Measurements from ENCODE around the gene NR6A1. TPM values are rescaled to one million over a fixed set of nuclear protein-coding genes. Genes with fewer than 3 reads are reported as not detected.
A peak's percentile ranks its signal among the peaks of the same experiment; 100 is the strongest.

NR6A1 gene
- total RNA-seq, 2 experiments from 2014 or later, result 17.5 to 23.0 TPM

DNA sequence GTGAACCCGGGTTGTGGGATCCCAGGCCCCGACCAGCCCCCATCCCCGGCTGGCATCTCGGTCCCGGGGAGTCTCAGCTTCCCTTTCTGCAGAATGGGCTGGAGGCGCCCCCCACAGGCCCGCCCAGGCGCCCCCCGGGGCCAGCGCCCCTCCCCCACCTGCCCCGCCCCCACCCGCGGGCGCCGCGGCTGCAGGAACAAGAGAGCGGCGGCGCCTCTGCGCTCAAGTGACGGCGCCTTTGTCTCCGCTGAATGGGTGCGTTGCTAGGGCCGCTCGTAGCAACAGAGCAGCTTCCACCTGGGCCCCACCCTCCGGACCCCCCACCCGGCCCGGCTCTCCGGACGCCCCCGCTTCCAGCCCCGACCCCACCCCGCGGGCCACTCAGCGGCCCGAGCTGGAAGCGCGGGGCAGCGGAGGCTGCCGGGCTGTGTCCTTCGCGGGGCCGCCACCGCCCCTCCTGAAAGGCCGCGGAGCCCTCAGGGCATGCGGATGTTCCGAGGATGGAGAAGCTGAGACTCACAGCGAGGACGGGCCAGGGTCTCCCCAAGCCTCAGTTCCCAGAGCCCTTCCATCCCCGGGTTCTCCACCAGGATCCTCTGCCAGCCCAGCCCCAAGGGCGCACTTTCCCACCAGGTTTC is 293.3 kb downstream of the NR6A1 start:
- Histone ChIP-seq H3K27ac (ENCODE audit: low read depth, low read length, poor library complexity, severe bottlenecking) (no peak overlapping the region), H4K20me1 (ENCODE audit: insufficient read depth, low read length) (no peaks in the 10 kb centered on the region), H3K36me3 (ENCODE audit: insufficient read depth, low read length) (no peaks in the 10 kb centered on the region), H3K79me2 (ENCODE audit: insufficient read depth, low read depth, low read length) (no peaks in the 10 kb centered on the region), H3K9me2 (ENCODE audit: insufficient read depth, low read length) (no peaks in the 10 kb centered on the region), H3K9me3 (ENCODE audit: low read length) (no peaks in the 10 kb centered on the region), H3K4me3 (ENCODE audit: low read depth, low read length, poor library complexity, severe bottlenecking) (no peak overlapping the region), H3K4me1 (ENCODE audit: insufficient read depth, low read length, poor library complexity, severe bottlenecking) (peaks cover 15% of the 10 kb centered on the region), H2AFZ (ENCODE audit: low read length) (no peak overlapping the region), H3K4me2 (ENCODE audit: low read length) (peak overlapping the region; percentile 25; the same call in 1 of the 2 replicates)
- ChIA-PET POLR2A (no interaction called here), CTCF (ENCODE audit: unreplicated experiment) (no interaction called here)
- no TSS peak for BruUV-seq (replicated peaks)
- intact Hi-C loops (cut with micrococcal nuclease; ENCODE audit: unreplicated experiment), result no loop called here
- DNase-seq (ENCODE audit: low spot score), result no peak
- TF ChIP-seq, protein P1, sequence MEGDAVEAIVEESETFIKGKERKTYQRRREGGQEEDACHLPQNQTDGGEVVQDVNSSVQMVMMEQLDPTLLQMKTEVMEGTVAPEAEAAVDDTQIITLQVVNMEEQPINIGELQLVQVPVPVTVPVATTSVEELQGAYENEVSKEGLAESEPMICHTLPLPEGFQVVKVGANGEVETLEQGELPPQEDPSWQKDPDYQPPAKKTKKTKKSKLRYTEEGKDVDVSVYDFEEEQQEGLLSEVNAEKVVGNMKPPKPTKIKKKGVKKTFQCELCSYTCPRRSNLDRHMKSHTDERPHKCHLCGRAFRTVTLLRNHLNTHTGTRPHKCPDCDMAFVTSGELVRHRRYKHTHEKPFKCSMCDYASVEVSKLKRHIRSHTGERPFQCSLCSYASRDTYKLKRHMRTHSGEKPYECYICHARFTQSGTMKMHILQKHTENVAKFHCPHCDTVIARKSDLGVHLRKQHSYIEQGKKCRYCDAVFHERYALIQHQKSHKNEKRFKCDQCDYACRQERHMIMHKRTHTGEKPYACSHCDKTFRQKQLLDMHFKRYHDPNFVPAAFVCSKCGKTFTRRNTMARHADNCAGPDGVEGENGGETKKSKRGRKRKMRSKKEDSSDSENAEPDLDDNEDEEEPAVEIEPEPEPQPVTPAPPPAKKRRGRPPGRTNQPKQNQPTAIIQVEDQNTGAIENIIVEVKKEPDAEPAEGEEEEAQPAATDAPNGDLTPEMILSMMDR (conservative IDR thresholded peaks at IDR 0.05; ENCODE audit: low read length), result no peak
- TF ChIP-seq EZH2phosphoT487 (IDR thresholded peaks at IDR 0.05; ENCODE audit: borderline replicate concordance, low read depth, low read length), result no peak

DNA sequence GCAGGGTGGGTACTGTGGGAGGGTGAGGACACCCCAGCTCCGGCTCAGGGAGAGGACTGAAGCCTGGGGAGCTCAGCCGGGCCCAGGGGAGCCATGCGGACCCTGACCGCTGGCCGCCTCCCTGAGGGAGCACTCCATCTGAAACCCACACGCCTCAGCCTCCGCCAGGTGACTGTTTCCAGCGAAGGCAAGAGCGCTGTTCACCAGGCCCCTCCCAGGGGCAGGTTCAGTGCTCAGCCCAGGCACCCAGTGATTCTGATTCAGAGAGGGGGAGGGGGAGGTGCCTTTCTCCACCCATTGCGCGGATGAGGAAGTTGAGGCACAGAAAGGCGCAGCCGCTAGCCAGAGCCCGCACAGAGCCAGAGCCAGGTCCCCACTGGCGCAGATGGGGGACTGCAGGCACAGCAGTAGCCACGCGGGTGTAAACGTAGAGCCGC is 293.9 kb downstream of the NR6A1 start:
- no peak for TF ChIP-seq EZH2phosphoT487 (IDR thresholded peaks at IDR 0.05; ENCODE audit: borderline replicate concordance, low read depth, low read length)
- TF ChIP-seq, protein P1 (conservative IDR thresholded peaks at IDR 0.05; ENCODE audit: low read length), result no peak
- no peak for DNase-seq (ENCODE audit: low spot score)
- H3K4me3 ChIP-seq (ENCODE audit: low read depth, low read length, poor library complexity, severe bottlenecking), result no peak overlapping the region
- peak overlapping the region; percentile 25; the same call in 1 of the 2 replicates for H3K4me2 ChIP-seq (ENCODE audit: low read length)
- H3K79me2 ChIP-seq (ENCODE audit: insufficient read depth, low read depth, low read length), result no peaks in the 10 kb centered on the region
- H4K20me1 ChIP-seq (ENCODE audit: insufficient read depth, low read length), result no peaks in the 10 kb centered on the region
- H3K9me2 ChIP-seq (ENCODE audit: insufficient read depth, low read length), result no peaks in the 10 kb centered on the region
- no peaks in the 10 kb centered on the region for H3K36me3 ChIP-seq (ENCODE audit: insufficient read depth, low read length)
- intact Hi-C loops (cut with micrococcal nuclease; ENCODE audit: unreplicated experiment), result no loop called here
- no peaks in the 10 kb centered on the region for H3K9me3 ChIP-seq (ENCODE audit: low read length)
- ChIA-PET CTCF (ENCODE audit: unreplicated experiment) (no interaction called here), POLR2A (no interaction called here)
- BruUV-seq (replicated peaks), result no TSS peak
- H3K4me1 ChIP-seq (ENCODE audit: insufficient read depth, low read length, poor library complexity, severe bottlenecking), result peaks cover 15% of the 10 kb centered on the region
- H2AFZ ChIP-seq (ENCODE audit: low read length), result no peak overlapping the region
- H3K27ac ChIP-seq (ENCODE audit: low read depth, low read length, poor library complexity, severe bottlenecking), result no peak overlapping the region

DNA sequence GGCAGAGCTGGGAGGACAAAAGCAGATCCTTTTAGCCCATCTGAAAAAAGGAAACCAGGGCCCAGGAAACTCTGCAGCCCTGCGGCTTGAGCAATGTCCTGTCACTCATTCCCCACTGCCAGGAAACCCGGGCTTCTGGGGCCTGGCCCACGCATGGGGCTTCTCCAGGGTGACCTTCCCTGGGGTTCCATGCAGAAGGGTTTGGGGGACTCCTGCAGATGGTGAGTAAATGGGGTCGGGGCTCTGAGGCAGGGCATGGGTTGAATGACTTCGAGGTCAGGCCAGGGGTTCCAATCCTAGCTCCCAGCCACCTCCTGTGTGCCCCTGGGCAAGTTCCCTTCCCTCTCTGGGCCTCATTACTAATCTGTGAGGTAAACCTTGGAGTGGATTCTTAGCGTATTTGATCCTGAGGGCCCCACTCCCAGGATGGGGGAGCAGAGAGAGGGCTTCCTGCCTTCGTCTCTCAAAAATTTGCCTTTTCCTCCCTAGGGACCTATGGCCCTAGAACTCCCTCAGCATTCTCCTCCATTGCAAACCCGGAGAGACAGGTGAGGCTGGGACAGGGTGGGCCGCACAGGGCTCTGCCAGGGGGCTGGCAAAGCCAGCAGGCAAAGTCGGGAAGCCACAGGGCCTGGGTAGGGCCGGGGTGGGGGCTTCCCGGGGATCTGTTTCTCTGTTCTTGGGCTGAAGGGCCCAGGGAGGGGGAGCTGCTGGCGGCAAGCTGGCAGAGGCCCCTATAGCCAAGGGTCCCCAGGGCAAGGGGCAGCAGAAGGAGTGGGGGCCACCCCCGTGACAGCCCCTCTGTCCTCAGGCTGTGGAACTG is 295.0 kb downstream of the NR6A1 start:
- TF ChIP-seq, protein P1 (conservative IDR thresholded peaks at IDR 0.05; ENCODE audit: low read length), result no peak
- no peak for TF ChIP-seq EZH2phosphoT487 (IDR thresholded peaks at IDR 0.05; ENCODE audit: borderline replicate concordance, low read depth, low read length)
- Histone ChIP-seq H2AFZ (ENCODE audit: low read length) (no peak overlapping the region), H3K4me2 (ENCODE audit: low read length) (no peak overlapping the region), H3K79me2 (ENCODE audit: insufficient read depth, low read depth, low read length) (no peaks in the 10 kb centered on the region), H3K4me1 (ENCODE audit: insufficient read depth, low read length, poor library complexity, severe bottlenecking) (peaks cover 15% of the 10 kb centered on the region), H3K27ac (ENCODE audit: low read depth, low read length, poor library complexity, severe bottlenecking) (no peak overlapping the region), H3K4me3 (ENCODE audit: low read depth, low read length, poor library complexity, severe bottlenecking) (no peak overlapping the region), H3K9me3 (ENCODE audit: low read length) (no peaks in the 10 kb centered on the region), H3K9me2 (ENCODE audit: insufficient read depth, low read length) (no peaks in the 10 kb centered on the region), H3K36me3 (ENCODE audit: insufficient read depth, low read length) (no peaks in the 10 kb centered on the region), H4K20me1 (ENCODE audit: insufficient read depth, low read length) (no peaks in the 10 kb centered on the region)
- intact Hi-C loops (cut with micrococcal nuclease; ENCODE audit: unreplicated experiment), result no loop called here
- ChIA-PET CTCF (ENCODE audit: unreplicated experiment) (no interaction called here), POLR2A (no interaction called here)
- no peak for DNase-seq (ENCODE audit: low spot score)
- BruUV-seq (replicated peaks), result no TSS peak
